Measurements from ENCODE around the gene PRKCH.

DNA sequence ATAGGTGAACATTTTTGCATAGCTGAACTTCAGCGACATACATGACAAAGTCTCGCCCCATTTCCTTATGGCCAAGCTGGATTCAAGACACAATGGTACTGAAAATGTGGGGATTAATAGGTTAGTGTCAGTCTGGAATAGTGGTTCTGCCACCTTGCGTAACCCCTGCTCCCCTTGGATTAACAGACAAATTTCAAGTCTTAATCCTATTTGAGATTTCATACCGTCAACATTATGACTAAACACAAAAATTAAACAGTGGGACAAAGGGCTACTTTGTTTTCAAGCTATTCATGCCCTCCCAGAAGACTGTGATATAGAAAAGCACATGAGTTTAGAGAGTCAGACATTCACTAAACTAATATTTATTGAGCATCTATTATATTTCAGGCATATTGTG lies 235.1 kb downstream of the PRKCH start:
- TF ChIP-seq, protein P1, sequence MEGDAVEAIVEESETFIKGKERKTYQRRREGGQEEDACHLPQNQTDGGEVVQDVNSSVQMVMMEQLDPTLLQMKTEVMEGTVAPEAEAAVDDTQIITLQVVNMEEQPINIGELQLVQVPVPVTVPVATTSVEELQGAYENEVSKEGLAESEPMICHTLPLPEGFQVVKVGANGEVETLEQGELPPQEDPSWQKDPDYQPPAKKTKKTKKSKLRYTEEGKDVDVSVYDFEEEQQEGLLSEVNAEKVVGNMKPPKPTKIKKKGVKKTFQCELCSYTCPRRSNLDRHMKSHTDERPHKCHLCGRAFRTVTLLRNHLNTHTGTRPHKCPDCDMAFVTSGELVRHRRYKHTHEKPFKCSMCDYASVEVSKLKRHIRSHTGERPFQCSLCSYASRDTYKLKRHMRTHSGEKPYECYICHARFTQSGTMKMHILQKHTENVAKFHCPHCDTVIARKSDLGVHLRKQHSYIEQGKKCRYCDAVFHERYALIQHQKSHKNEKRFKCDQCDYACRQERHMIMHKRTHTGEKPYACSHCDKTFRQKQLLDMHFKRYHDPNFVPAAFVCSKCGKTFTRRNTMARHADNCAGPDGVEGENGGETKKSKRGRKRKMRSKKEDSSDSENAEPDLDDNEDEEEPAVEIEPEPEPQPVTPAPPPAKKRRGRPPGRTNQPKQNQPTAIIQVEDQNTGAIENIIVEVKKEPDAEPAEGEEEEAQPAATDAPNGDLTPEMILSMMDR (IDR thresholded peaks at IDR 0.05; ENCODE audit: poor library complexity): no peak
- TF ChIP-seq EZH2phosphoT487 (IDR thresholded peaks at IDR 0.05; ENCODE audit: low read depth, severe bottlenecking, unreplicated experiment): no peak

Data from hepatocyte (in vitro differentiated cells).